Epidermal melanocyte (primary cell): Measurements from ENCODE around the gene FRS3.

ENCODE experiments used
- DNase-seq: peaks from one replicate; pipeline ENCODE4 v3.0.0; 2011; ENCODE audit warnings: low spot score; ENCODE audit not compliant: insufficient read length

The FRS3 gene

GRCh38 chr6:41728954-41729353 is 50.7 kb downstream of the FRS3 start:
- no peak for DNase-seq

GRCh38 chr6:41728073-41728936 is 51.4 kb downstream of the FRS3 start:
- no peak for DNase-seq

GRCh38 chr6:41727705-41728072 is 52.0 kb downstream of the FRS3 start:
- DNase-seq: no peak

- DNase-seq: no peak
Measured at GRCh38 chr6:41726876-41727275, 52.8 kb downstream of the FRS3 start.

GRCh38 chr6:41724586-41725501 is 54.9 kb downstream of the FRS3 start:
- DNase-seq: no peak

- no peak for DNase-seq
Measured at GRCh38 chr6:41724228-41724580, 55.5 kb downstream of the FRS3 start.

GRCh38 chr6:41723530-41724227 is 56.0 kb downstream of the FRS3 start:
- peak; percentile 81 for DNase-seq

GRCh38 chr6:41722969-41723529 is 56.7 kb downstream of the FRS3 start:
- no peak for DNase-seq

- no peak for DNase-seq
Measured at GRCh38 chr6:41721414-41721813, 58.3 kb downstream of the FRS3 start.

- DNase-seq: no peak
Measured at GRCh38 chr6:41720783-41721182, 58.9 kb downstream of the FRS3 start.

- DNase-seq: no peak
Measured at GRCh38 chr6:41720262-41720620, 59.5 kb downstream of the FRS3 start.
